PC-3 (cell line): ENCODE results near the gene IRX4. TPM values are rescaled to one million over a fixed set of nuclear protein-coding genes. Genes with fewer than 3 reads are reported as not detected.

Source experiments
- ATAC-seq: fragments of 200-7000 bp; cut with Tn5 transposase; 2 replicates; pipeline ENCODE4 v1.9.1; 2020; ENCODE audit warnings: mild to moderate bottlenecking, moderate library complexity
- Bru-seq: library from RNA; stranded (reverse); fragments of 400-500 nt; gene quantifications from one replicate; lab custom pipeline; 2021; lab: Mats Ljungman, UMichigan
- BruChase-seq, 2 experiments: library from RNA; stranded (reverse); fragments of 400-500 nt; gene quantifications; one replicate each; lab custom pipeline; 2021; lab: Mats Ljungman, UMichigan
- BruUV-seq: library from RNA; stranded (reverse); fragments of 400-500 nt; replicated peaks from 2 replicates; lab custom pipeline; 2021; lab: Mats Ljungman, UMichigan
- CTCF ChIA-PET: fragments of 300-600 bp; sonication (Branson Sonifier 250); formaldehyde crosslinking; loops from one replicate; lab custom pipeline; 2022; ENCODE audit warnings: antibody characterized with exemption; lab: Charles Lee
- POLR2A ChIA-PET: fragments of 300-600 bp; sonication (Branson Sonifier 250); formaldehyde crosslinking; loops from one replicate; lab custom pipeline; 2022; ENCODE audit warnings: antibody characterized with exemption; ENCODE audit not compliant: unreplicated experiment; lab: Charles Lee
- DNase-seq: peaks from one replicate; pipeline ENCODE4 v3.0.0-alpha.2; 2015
- H2AFZ ChIP-seq: fragments of 300-600 bp; sonication (generic); 2 replicates; pipeline ENCODE4 v1.6.0; 2016; ENCODE audit warnings: antibody characterized with exemption, low read length
- H3F3A ChIP-seq: fragments of 300-600 bp; sonication (generic); one replicate; pipeline ENCODE4 v1.6.0; 2017; ENCODE audit warnings: antibody characterized with exemption, low read length, control low read depth, mild to moderate bottlenecking; ENCODE audit not compliant: unreplicated experiment
- H3K27ac ChIP-seq: fragments of 300-600 bp; sonication (generic); 2 replicates; pipeline ENCODE4 v1.5.1; 2016; ENCODE audit warnings: mild to moderate bottlenecking, low read length
- H3K27me3 ChIP-seq: fragments of 300-600 bp; sonication (generic); 2 replicates; pipeline ENCODE4 v1.6.1; 2016; ENCODE audit warnings: low read length, mixed read lengths
- H3K36me3 ChIP-seq: fragments of 300-600 bp; sonication (generic); 2 replicates; pipeline ENCODE4 v1.6.1; 2016; ENCODE audit warnings: low read depth, mixed run types, low read length, mixed read lengths
- H3K4me1 ChIP-seq: fragments of 300-600 bp; sonication (generic); 2 replicates; pipeline ENCODE4 v1.5.1; 2016; ENCODE audit warnings: low read length; ENCODE audit not compliant: insufficient read depth
- H3K4me2 ChIP-seq: fragments of 300-600 bp; sonication (generic); 2 replicates; pipeline ENCODE4 v1.6.0; 2016; ENCODE audit warnings: low read length
- H3K4me3 ChIP-seq: fragments of 300-600 bp; sonication (generic); 2 replicates; pipeline ENCODE4 v1.5.1; 2016; ENCODE audit warnings: mild to moderate bottlenecking, low read length, mixed read lengths
- H3K79me2 ChIP-seq: fragments of 300-600 bp; sonication (generic); 2 replicates; pipeline ENCODE4 v1.6.1; 2017; ENCODE audit warnings: low read length, mixed read lengths
- H3K9ac ChIP-seq: fragments of 300-600 bp; sonication (generic); 2 replicates; pipeline ENCODE4 v1.6.0; 2016; ENCODE audit warnings: mild to moderate bottlenecking, low read length
- H3K9me2 ChIP-seq: fragments of 300-600 bp; sonication (generic); replicated peaks from 2 replicates; pipeline ENCODE4 v1.6.1; 2016; ENCODE audit warnings: mixed run types, low read length, mixed read lengths
- H3K9me3 ChIP-seq: fragments of 300-600 bp; sonication (generic); 2 replicates; pipeline ENCODE4 v1.6.1; 2016; ENCODE audit warnings: low read length, mixed read lengths
- H4K20me1 ChIP-seq: fragments of 300-600 bp; sonication (generic); 2 replicates; pipeline ENCODE4 v1.6.1; 2016; ENCODE audit warnings: low read length, mixed read lengths
- EZH2 ChIP-seq: fragments of 300-600 bp; sonication (generic); IDR thresholded peaks from one replicate; pipeline ENCODE4 v1.6.1; 2017; ENCODE audit warnings: antibody characterized with exemption, mild to moderate bottlenecking, low read length; ENCODE audit not compliant: unreplicated experiment
- EZH2phosphoT487 ChIP-seq: fragments of 300-600 bp; sonication (generic); IDR thresholded peaks from 2 replicates; pipeline ENCODE4 v1.6.1; 2018; ENCODE audit warnings: mild to moderate bottlenecking, antibody characterized with exemption, low read length, borderline replicate concordance
- intact Hi-C: fragments of 100-400 bp; cut with micrococcal nuclease; formaldehyde crosslinking; loops from 2 replicates; pipeline ENCODE4 v1.9.0; 2023
- long read RNA-seq: library from polyadenylated mRNA; unstranded; transcript quantifications from one replicate; pipeline ENCODE4 v2.0.0, GENCODE V29; 2021; ENCODE audit not compliant: unreplicated experiment
- total RNA-seq: library from RNA; depleted of rRNA; stranded (reverse); fragments of >200 nt; gene quantifications from 2 replicates; pipeline ENCODE4 v1.2.3, GENCODE V29; 2014; rRNA removed
- TF ChIP-seq, protein P1 (sequence below): fragments of 300-600 bp; sonication (generic); conservative IDR thresholded peaks from 2 replicates; pipeline ENCODE4 v1.5.1; 2017; ENCODE audit warnings: antibody characterized with exemption, low read depth, mild to moderate bottlenecking, low read length

IRX4 gene
- 0.46 TPM in 1 of 2 replicates, not detected in the other for total RNA-seq
- Bru-seq, nascent RNA = percentile 14 among the genes with signal in this experiment
- BruChase-seq, experiment 1, labeled RNA remaining after a 6-hour chase = percentile 7 among the genes with signal in this experiment
- not detected for BruChase-seq, experiment 2, labeled RNA remaining after a 2-hour chase
- long read RNA-seq = 0 reads

DNA sequence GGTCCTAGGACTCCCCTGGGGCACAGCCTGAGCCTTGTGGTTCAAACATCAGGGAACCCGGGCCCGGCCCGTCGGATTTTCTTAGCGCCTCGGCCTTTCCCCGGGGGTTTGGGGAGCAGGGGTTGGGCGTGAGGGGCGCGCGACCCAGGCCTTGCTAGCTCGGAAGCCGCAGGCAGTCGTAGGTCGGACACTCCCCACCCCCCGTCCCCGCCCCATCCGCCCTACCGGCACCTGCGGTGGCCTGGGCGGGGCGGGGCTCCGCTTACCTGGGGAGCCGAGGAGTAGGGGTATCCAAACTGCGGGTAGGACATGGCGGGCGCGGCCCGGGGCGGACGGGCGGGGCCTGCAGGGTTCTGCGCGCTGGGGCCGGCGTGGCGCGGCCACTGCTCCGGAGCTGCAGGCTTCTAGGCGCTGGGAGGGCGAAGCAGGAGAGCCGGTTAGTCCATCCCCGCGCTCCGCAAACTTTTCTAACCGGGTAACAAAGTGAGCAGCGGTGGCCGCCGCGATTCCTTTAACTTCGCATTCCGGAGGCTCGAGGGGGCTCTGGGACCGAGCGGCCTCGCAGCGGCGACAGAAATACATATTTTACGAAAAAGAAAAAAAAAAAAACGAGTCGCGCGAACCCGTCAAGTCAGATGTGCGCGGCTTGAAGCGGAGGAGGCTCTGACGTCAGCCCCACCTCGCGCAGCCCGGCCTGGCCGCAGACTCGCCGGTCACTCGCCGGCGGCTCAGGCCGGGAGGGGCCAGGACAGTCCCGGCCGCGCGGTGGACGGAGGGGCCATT lies at the start of gene IRX4:
IRX4 (minus strand) TSS at position 589 of the 783 bp plus-strand sequence; CDS start at position 311, 278 bp downstream.
- Histone ChIP-seq H3K9me2 (no peaks in the 10 kb centered on the region), H3F3A (no peaks in the 10 kb centered on the region), H3K36me3 (no peaks in the 10 kb centered on the region), H3K9me3 (no peaks in the 10 kb centered on the region), H3K27me3 (peaks cover 52% of the 10 kb centered on the region), H3K9ac (no peak within 1 kb of the TSS), H3K27ac (no peak within 1 kb of the TSS), H3K4me1 (peaks cover 11% of the 10 kb centered on the region; the same call in 1 of the 2 replicates), H2AFZ (peak within 1 kb of the TSS; percentile 70), H3K4me3 (peak within 1 kb of the TSS; percentile 61), H3K79me2 (no peaks in the 10 kb centered on the region), H3K4me2 (peak within 1 kb of the TSS; percentile 84), H4K20me1 (no peaks in the 10 kb centered on the region)
- POLR2A ChIA-PET = no interaction called here
- CTCF ChIA-PET = no interaction called here
- TF ChIP-seq, protein P1, sequence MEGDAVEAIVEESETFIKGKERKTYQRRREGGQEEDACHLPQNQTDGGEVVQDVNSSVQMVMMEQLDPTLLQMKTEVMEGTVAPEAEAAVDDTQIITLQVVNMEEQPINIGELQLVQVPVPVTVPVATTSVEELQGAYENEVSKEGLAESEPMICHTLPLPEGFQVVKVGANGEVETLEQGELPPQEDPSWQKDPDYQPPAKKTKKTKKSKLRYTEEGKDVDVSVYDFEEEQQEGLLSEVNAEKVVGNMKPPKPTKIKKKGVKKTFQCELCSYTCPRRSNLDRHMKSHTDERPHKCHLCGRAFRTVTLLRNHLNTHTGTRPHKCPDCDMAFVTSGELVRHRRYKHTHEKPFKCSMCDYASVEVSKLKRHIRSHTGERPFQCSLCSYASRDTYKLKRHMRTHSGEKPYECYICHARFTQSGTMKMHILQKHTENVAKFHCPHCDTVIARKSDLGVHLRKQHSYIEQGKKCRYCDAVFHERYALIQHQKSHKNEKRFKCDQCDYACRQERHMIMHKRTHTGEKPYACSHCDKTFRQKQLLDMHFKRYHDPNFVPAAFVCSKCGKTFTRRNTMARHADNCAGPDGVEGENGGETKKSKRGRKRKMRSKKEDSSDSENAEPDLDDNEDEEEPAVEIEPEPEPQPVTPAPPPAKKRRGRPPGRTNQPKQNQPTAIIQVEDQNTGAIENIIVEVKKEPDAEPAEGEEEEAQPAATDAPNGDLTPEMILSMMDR = no peak
- TF ChIP-seq EZH2phosphoT487 (no peak), EZH2 (no peak)
- intact Hi-C loops = no loop called here
- no TSS peak for BruUV-seq
- peak; percentile 32 for DNase-seq
- peak; percentile 52 for ATAC-seq

DNA sequence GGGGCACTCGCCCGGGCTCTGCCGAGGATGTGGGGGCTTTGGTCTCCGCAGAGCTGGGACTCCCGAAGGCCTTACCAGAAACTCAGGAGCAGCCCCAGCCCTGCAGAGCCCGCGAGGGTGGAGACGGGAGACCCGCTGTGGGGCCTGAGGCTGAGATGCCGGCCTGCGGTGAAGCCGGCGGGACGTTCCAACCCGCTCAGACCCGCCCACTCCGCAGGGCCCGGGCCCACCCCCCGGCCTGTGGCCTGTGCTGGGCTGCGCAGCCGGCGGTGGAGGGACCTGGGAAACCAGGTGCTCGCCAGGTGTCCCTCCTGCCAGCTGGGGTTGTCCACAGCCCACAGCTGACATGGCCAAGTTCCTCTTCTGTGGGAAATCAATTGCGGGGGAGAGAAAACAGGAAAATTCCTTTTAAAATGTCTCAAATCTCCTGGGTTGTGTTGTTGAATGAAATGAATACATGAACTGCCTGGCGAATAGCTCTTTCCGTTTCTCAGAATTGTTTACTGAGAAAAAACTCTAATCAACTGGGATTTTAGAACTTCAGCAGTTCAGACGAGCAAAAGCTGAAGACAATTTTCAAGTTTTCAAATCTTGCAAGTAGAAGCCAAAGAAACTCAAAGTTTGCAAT lies 49.0 kb upstream of the IRX4 start:
- no peak overlapping the region for H3K27ac ChIP-seq

More for the DNA sequence above, 49.0 kb upstream of the IRX4 start:
- Histone ChIP-seq H3K9ac (no peak overlapping the region), H3K36me3 (no peaks in the 10 kb centered on the region), H3F3A (no peaks in the 10 kb centered on the region), H3K79me2 (no peaks in the 10 kb centered on the region), H2AFZ (no peak overlapping the region), H3K4me1 (peaks cover 12% of the 10 kb centered on the region), H3K9me2 (no peaks in the 10 kb centered on the region), H3K9me3 (no peaks in the 10 kb centered on the region), H3K27me3 (0 out of 2 replicates have a peak, but pooled peaks cover 5% of the 10 kb centered on the region), H3K4me2 (no peak overlapping the region), H3K4me3 (no peak overlapping the region), H4K20me1 (no peaks in the 10 kb centered on the region)
- ATAC-seq = no peak
- intact Hi-C loops = no loop called here
- ChIA-PET POLR2A (no interaction called here), CTCF (no interaction called here)
- BruUV-seq = no TSS peak
- no peak for DNase-seq
- TF ChIP-seq EZH2 (no peak), EZH2phosphoT487 (no peak)
- TF ChIP-seq, protein P1 = no peak
